Measurements from ENCODE around the gene C4orf36. TPM values are rescaled to one million over a fixed set of nuclear protein-coding genes. Genes with fewer than 3 reads are reported as not detected.

C4orf36 gene
- total and polyA plus RNA-seq, 2 donors (not counting 1 experiment from before 2014, with no cell fraction given) = 0.98 to 6.3 TPM

GRCh38 chr4:86834901-86835300, 57.3 kb downstream of the C4orf36 start:
- Histone ChIP-seq H3K4me3 (replicated peaks in 1 of 4; ENCODE audit: control extremely low read depth in 1 of 4, insufficient read depth in 1 of 4, low read depth in 3 of 4, low read length in 4 of 4) (no peak overlapping the region), H3K4me1 (ENCODE audit: control insufficient read depth, extremely low read depth, insufficient read depth, low read length) (peaks cover 17% of the 10 kb centered on the region), H3K79me2 (ENCODE audit: control insufficient read depth, insufficient read depth, low read length) (no peaks in the 10 kb centered on the region), H2AFZ (ENCODE audit: low read length) (no peak overlapping the region), H3K4me2 (ENCODE audit: extremely low read depth, insufficient read depth, low read length) (no peak overlapping the region), H3K9ac (ENCODE audit: insufficient read depth, low read length) (no peak overlapping the region), H3K27me3 (ENCODE audit: control insufficient read depth, insufficient read depth, low read length) (no peaks in the 10 kb centered on the region), H4K20me1 (ENCODE audit: control insufficient read depth, extremely low read depth, insufficient read depth, low read length) (no peaks in the 10 kb centered on the region), H3K27ac (ENCODE audit: insufficient read depth, low read length) (peak overlapping the region; percentile 57), H3K9me3 (ENCODE audit: control insufficient read depth, insufficient read depth, low read depth, low read length) (no peaks in the 10 kb centered on the region), H3K36me3 (ENCODE audit: control insufficient read depth, insufficient read depth, low read length) (no peaks in the 10 kb centered on the region)
- peak; percentile 86 to 91 for DNase-seq (ENCODE audit: low read depth in 2 of 2)
- TF ChIP-seq, protein P1, sequence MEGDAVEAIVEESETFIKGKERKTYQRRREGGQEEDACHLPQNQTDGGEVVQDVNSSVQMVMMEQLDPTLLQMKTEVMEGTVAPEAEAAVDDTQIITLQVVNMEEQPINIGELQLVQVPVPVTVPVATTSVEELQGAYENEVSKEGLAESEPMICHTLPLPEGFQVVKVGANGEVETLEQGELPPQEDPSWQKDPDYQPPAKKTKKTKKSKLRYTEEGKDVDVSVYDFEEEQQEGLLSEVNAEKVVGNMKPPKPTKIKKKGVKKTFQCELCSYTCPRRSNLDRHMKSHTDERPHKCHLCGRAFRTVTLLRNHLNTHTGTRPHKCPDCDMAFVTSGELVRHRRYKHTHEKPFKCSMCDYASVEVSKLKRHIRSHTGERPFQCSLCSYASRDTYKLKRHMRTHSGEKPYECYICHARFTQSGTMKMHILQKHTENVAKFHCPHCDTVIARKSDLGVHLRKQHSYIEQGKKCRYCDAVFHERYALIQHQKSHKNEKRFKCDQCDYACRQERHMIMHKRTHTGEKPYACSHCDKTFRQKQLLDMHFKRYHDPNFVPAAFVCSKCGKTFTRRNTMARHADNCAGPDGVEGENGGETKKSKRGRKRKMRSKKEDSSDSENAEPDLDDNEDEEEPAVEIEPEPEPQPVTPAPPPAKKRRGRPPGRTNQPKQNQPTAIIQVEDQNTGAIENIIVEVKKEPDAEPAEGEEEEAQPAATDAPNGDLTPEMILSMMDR (conservative IDR thresholded peaks at IDR 0.05 in 1 of 2, IDR thresholded peaks at IDR 0.05 in 1 of 2; ENCODE audit: low read depth in 1 of 2, low read length in 2 of 2) = no peak
- no peak for TF ChIP-seq EZH2 (IDR thresholded peaks at IDR 0.05; ENCODE audit: low read length, missing control alignments)

- H3K27me3 ChIP-seq (ENCODE audit: control insufficient read depth, insufficient read depth, low read length) = no peaks in the 10 kb centered on the region
Observed at GRCh38 chr4:86833615-86834014, 58.6 kb downstream of the C4orf36 start.

GRCh38 chr4:86831262-86832130, 60.7 kb downstream of the C4orf36 start:
- Histone ChIP-seq H3K4me1 (ENCODE audit: control insufficient read depth, extremely low read depth, insufficient read depth, low read length) (peaks cover 15% of the 10 kb centered on the region), H2AFZ (ENCODE audit: low read length) (peak overlapping the region; percentile 1), H3K4me2 (ENCODE audit: extremely low read depth, insufficient read depth, low read length) (peak overlapping the region; percentile 15), H3K36me3 (ENCODE audit: control insufficient read depth, insufficient read depth, low read length) (no peaks in the 10 kb centered on the region), H3K9ac (ENCODE audit: insufficient read depth, low read length) (no peak overlapping the region), H3K9me3 (ENCODE audit: control insufficient read depth, insufficient read depth, low read depth, low read length) (no peaks in the 10 kb centered on the region), H3K79me2 (ENCODE audit: control insufficient read depth, insufficient read depth, low read length) (no peaks in the 10 kb centered on the region), H3K4me3 (replicated peaks in 1 of 4; ENCODE audit: control extremely low read depth in 1 of 4, insufficient read depth in 1 of 4, low read depth in 3 of 4, low read length in 4 of 4) (no peak overlapping the region), H3K27me3 (ENCODE audit: control insufficient read depth, insufficient read depth, low read length) (no peaks in the 10 kb centered on the region), H4K20me1 (ENCODE audit: control insufficient read depth, extremely low read depth, insufficient read depth, low read length) (no peaks in the 10 kb centered on the region), H3K27ac (ENCODE audit: insufficient read depth, low read length) (peak overlapping the region; percentile 32)
- no peak for TF ChIP-seq EZH2 (IDR thresholded peaks at IDR 0.05; ENCODE audit: low read length, missing control alignments)
- TF ChIP-seq, protein P1 (conservative IDR thresholded peaks at IDR 0.05 in 1 of 2, IDR thresholded peaks at IDR 0.05 in 1 of 2; ENCODE audit: low read depth in 1 of 2, low read length in 2 of 2) = no peak
- peak; percentile 92 to 95 for DNase-seq (ENCODE audit: low read depth in 2 of 2)

More at GRCh38 chr4:86833615-86834014, 58.6 kb downstream of the C4orf36 start:
- Histone ChIP-seq H3K36me3 (ENCODE audit: control insufficient read depth, insufficient read depth, low read length) (no peaks in the 10 kb centered on the region), H4K20me1 (ENCODE audit: control insufficient read depth, extremely low read depth, insufficient read depth, low read length) (no peaks in the 10 kb centered on the region), H3K4me1 (ENCODE audit: control insufficient read depth, extremely low read depth, insufficient read depth, low read length) (peaks cover 17% of the 10 kb centered on the region), H3K27ac (ENCODE audit: insufficient read depth, low read length) (no peak overlapping the region), H2AFZ (ENCODE audit: low read length) (no peak overlapping the region), H3K79me2 (ENCODE audit: control insufficient read depth, insufficient read depth, low read length) (no peaks in the 10 kb centered on the region), H3K4me3 (replicated peaks in 1 of 4; ENCODE audit: control extremely low read depth in 1 of 4, insufficient read depth in 1 of 4, low read depth in 3 of 4, low read length in 4 of 4) (no peak overlapping the region), H3K9ac (ENCODE audit: insufficient read depth, low read length) (no peak overlapping the region), H3K9me3 (ENCODE audit: control insufficient read depth, insufficient read depth, low read depth, low read length) (no peaks in the 10 kb centered on the region), H3K4me2 (ENCODE audit: extremely low read depth, insufficient read depth, low read length) (no peak overlapping the region)
- no peak for DNase-seq (ENCODE audit: low read depth in 2 of 2)
- TF ChIP-seq EZH2 (IDR thresholded peaks at IDR 0.05; ENCODE audit: low read length, missing control alignments) = no peak
- TF ChIP-seq, protein P1 (conservative IDR thresholded peaks at IDR 0.05 in 1 of 2, IDR thresholded peaks at IDR 0.05 in 1 of 2; ENCODE audit: low read depth in 1 of 2, low read length in 2 of 2) = no peak
